IMR-90 (cell line): ENCODE data around the gene CALML4.
A peak's percentile ranks its signal among the peaks of the same experiment; 100 is the strongest.

ENCODE experiments used
- CHD1 ChIP-seq: IDR thresholded peaks from 2 replicates; pipeline ENCODE4 v1.6.1; 2012; ENCODE audit warnings: low read depth, low read length, improper control_type of control experiment
- CTCF ChIP-seq: conservative IDR thresholded peaks from 2 replicates; pipeline ENCODE4 v1.5.1; 2012; ENCODE audit warnings: mild to moderate bottlenecking, low read depth, low read length, improper control_type of control experiment

DNA sequence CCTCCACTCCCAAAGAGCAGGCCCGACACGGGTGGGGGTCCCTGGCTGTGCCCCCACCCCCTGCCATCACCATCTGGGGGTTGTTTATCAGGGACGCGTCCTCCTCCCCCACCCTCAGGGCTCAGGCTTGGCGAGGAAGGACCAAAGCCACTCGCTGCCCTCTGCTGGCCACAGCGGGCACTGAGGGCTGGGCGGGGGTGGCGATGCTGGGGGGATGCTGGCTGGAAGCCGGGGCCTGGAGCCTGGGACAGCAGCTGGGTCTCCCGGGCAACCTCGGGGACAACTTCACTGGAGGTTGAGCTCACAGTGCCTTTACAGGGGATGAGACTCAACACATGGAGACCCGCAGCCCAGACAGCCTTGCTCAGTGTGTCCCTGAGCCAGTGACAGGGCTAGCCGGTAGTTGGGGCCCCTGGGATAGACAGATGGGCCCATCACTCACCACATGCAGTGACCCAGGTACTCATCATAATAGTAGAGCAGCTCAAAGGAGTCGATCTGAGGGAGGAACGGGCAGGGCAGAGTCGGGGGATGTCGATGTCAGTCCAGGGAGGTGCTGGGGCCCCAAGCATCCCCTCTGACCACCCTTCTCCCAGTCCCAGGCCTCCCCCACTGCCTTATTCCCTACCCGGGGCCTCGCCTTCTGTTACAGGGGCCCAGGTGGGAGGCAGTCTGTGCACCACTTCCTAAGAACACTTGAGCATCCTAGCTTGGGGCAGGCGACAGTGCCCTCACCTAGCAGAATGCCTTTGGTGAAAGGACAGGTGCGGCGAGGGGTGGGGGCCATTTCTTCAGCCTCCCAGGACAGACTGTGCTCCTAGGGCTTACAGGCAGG, 5.9 kb upstream of the CALML4 start:
- peak; percentile 89 for TF ChIP-seq CTCF
- TF ChIP-seq CHD1, result no peak
